GM23248 (cell line): ENCODE data around the gene TFIP11.

Source experiments
- EZH2 ChIP-seq: fragments of 200-600 bp; sonication (generic); IDR thresholded peaks from 2 replicates; pipeline ENCODE4 v1.6.1; 2018; ENCODE audit warnings: antibody characterized with exemption, mild to moderate bottlenecking; ENCODE audit not compliant: insufficient read depth, poor library complexity, severe bottlenecking
- EZH2phosphoT487 ChIP-seq: fragments of 200-600 bp; sonication (generic); IDR thresholded peaks from 2 replicates; pipeline ENCODE4 v1.6.1; 2018; ENCODE audit warnings: antibody characterized with exemption, moderate library complexity, mild to moderate bottlenecking, low read depth; ENCODE audit not compliant: insufficient read depth

DNA sequence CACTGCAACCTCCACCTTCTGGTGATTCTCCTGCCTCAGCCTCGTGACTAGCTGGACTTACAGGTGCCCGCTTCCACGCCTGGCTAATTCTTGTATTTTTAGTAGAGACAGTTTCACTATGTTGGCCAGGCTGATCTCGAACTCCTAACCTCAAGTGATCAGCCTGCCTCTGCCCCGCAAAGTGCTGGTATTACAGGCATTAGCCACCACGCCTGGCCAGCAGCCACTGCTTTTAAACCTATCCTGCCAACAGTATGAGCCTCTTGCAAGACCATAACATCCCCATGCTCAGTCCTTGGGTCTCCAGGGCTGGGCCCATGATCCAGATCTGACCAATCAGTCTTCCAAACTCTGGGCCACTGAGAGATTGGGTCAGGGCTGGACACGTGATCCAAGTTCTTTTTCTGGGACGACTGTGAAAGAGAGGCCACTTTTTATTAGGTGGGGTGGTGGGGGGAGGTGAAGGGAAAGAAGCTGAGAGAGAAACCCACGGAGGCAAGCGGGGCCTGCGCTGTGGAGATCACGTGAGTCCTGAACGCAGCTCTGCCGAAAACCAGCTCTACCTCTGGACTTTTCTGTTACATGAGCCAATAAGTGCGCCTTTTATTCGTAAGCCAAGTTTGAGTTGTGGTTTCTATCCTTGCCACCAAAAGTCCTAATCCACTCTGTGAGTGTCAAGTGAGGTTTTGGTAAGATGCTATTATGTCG lies 65.3 kb downstream of the TFIP11 start:
- TF ChIP-seq EZH2 (no peak), EZH2phosphoT487 (no peak)
